ENCODE results near the gene CNTN1.

The CNTN1 gene

GRCh38 chr12:40832668-40833067 lies 140.4 kb downstream of the CNTN1 start (continued):
- no peak for TF ChIP-seq HOXA7 (CRISPR knock-in tag; IDR thresholded peaks at IDR 0.05; ENCODE audit: borderline replicate concordance)
- no peak for TF ChIP-seq ZBTB8A (tag by site-specific recombination; IDR thresholded peaks at IDR 0.05)
- TF ChIP-seq ZNF677 (tag by site-specific recombination; IDR thresholded peaks at IDR 0.05) = no peak

DNA sequence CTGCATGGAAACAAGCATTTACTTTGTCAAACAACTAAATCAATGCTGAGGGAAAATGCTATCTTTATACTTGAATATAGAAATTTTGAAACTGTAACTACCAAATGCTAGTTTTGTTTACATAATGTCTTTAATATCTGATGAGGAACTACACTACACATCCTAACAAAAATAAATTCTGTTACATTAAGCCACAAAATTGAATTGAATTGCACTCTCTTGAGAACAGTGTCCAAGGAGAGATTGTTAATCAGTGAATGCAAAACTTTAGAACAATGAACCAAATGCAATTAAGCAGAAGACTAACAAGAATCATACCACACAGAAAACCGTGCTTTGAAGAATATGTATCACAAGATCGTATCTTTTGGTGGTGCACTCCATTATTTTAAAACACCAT lies 141.6 kb downstream of the CNTN1 start:
- Histone ChIP-seq H3K36me3 (ENCODE audit: control insufficient read depth in 2 of 2, insufficient read depth in 1 of 2, low read length in 2 of 2) (no peaks in the 10 kb centered on the region), H3K9me3 (ENCODE audit: control insufficient read depth, insufficient read depth, low read depth, low read length) (no peaks in the 10 kb centered on the region), H3K4me1 (ENCODE audit: control insufficient read depth, insufficient read depth, low read length) (no peaks in the 10 kb centered on the region), H3K27ac (ENCODE audit: extremely low read depth, low read depth, low read length) (no peak overlapping the region), H3K4me3 (ENCODE audit: low read depth, low read length) (no peak overlapping the region)
- TF ChIP-seq ZEB2 (tag by site-specific recombination; IDR thresholded peaks at IDR 0.05) (no peak), ZNF416 (tag by site-specific recombination; IDR thresholded peaks at IDR 0.05) (no peak), ZNF664 (tag by site-specific recombination; IDR thresholded peaks at IDR 0.05) (no peak), MYNN (tag by site-specific recombination; IDR thresholded peaks at IDR 0.05; ENCODE audit: borderline replicate concordance) (no peak), HOXD13 (CRISPR knock-in tag; IDR thresholded peaks at IDR 0.05; ENCODE audit: borderline replicate concordance) (no peak), ZNF404 (tag by site-specific recombination; IDR thresholded peaks at IDR 0.05) (no peak)
- TF ChIP-seq, protein P1, sequence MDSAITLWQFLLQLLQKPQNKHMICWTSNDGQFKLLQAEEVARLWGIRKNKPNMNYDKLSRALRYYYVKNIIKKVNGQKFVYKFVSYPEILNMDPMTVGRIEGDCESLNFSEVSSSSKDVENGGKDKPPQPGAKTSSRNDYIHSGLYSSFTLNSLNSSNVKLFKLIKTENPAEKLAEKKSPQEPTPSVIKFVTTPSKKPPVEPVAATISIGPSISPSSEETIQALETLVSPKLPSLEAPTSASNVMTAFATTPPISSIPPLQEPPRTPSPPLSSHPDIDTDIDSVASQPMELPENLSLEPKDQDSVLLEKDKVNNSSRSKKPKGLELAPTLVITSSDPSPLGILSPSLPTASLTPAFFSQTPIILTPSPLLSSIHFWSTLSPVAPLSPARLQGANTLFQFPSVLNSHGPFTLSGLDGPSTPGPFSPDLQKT (IDR thresholded peaks at IDR 0.05; ENCODE audit: borderline replicate concordance, low read depth, low read length) = no peak
- TF ChIP-seq, protein P2, sequence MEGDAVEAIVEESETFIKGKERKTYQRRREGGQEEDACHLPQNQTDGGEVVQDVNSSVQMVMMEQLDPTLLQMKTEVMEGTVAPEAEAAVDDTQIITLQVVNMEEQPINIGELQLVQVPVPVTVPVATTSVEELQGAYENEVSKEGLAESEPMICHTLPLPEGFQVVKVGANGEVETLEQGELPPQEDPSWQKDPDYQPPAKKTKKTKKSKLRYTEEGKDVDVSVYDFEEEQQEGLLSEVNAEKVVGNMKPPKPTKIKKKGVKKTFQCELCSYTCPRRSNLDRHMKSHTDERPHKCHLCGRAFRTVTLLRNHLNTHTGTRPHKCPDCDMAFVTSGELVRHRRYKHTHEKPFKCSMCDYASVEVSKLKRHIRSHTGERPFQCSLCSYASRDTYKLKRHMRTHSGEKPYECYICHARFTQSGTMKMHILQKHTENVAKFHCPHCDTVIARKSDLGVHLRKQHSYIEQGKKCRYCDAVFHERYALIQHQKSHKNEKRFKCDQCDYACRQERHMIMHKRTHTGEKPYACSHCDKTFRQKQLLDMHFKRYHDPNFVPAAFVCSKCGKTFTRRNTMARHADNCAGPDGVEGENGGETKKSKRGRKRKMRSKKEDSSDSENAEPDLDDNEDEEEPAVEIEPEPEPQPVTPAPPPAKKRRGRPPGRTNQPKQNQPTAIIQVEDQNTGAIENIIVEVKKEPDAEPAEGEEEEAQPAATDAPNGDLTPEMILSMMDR (tag by site-specific recombination; IDR thresholded peaks at IDR 0.05) = no peak
- ChIA-PET POLR2A (no interaction called here), CTCF (interaction anchor here (0.6 kb wide), 1 partner anchor 13 kb away, joined by 3 read pairs; no protein-coding TSS in a partner anchor)

DNA sequence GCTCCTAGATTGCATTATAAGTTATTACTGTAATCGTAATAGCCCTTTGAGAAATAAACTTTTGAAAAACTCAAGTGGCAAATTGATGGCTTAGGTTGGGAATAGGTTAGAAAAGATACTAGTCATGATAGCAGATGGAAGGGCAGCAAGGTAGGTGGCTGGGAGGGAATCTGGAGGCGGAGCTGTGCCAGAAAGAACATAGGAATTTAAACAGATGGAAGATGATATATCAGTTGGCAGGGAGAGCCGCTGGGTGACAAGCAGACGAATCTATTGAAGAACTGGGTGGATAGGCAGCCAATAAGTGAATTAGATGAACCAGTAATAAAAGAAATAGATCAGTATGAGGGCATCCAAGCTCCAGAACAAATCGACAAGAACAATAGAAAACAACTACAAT lies 142.1 kb downstream of the CNTN1 start:
- no peak for TF ChIP-seq ZNF785 (tag by site-specific recombination; IDR thresholded peaks at IDR 0.05)
- TF ChIP-seq ZSCAN23 (tag by site-specific recombination; IDR thresholded peaks at IDR 0.05) = no peak
- no peak for TF ChIP-seq ZNF76 (tag by site-specific recombination; IDR thresholded peaks at IDR 0.05; ENCODE audit: borderline replicate concordance, low read depth)
- no peak for TF ChIP-seq ZNF274 (IDR thresholded peaks at IDR 0.05; ENCODE audit: low read length)
- TF ChIP-seq ZNF274 (tag by site-specific recombination; IDR thresholded peaks at IDR 0.05; ENCODE audit: borderline replicate concordance) = no peak
- TF ChIP-seq ZNF184 (tag by site-specific recombination; IDR thresholded peaks at IDR 0.05) = no peak
- no peak for TF ChIP-seq ZNF335 (tag by site-specific recombination; conservative IDR thresholded peaks at IDR 0.05)
- no peak for TF ChIP-seq BCL11B (tag by site-specific recombination; IDR thresholded peaks at IDR 0.05; ENCODE audit: low read depth)
- POLR2A ChIA-PET = no interaction called here
- Histone ChIP-seq H3K4me3 (ENCODE audit: low read depth, low read length) (no peak overlapping the region), H3K36me3 (ENCODE audit: control insufficient read depth in 2 of 2, insufficient read depth in 1 of 2, low read length in 2 of 2) (no peaks in the 10 kb centered on the region), H3K9me3 (ENCODE audit: control insufficient read depth, insufficient read depth, low read depth, low read length) (no peaks in the 10 kb centered on the region), H3K4me1 (ENCODE audit: control insufficient read depth, insufficient read depth, low read length) (no peaks in the 10 kb centered on the region), H3K27ac (ENCODE audit: extremely low read depth, low read depth, low read length) (no peak overlapping the region)
- CTCF ChIA-PET = interaction anchor here (0.6 kb wide), 1 partner anchor 13 kb away, joined by 3 read pairs; no protein-coding TSS in a partner anchor

- no peaks in the 10 kb centered on the region for H3K9me3 ChIP-seq (ENCODE audit: control insufficient read depth, insufficient read depth, low read depth, low read length)
- no peak overlapping the region for H3K27ac ChIP-seq (ENCODE audit: extremely low read depth, low read depth, low read length)
- no peaks in the 10 kb centered on the region; the same call in 1 of the 2 replicates for H3K4me1 ChIP-seq (ENCODE audit: control insufficient read depth, insufficient read depth, low read length)
- CTCF ChIA-PET = no interaction called here
- TF ChIP-seq, protein P3, sequence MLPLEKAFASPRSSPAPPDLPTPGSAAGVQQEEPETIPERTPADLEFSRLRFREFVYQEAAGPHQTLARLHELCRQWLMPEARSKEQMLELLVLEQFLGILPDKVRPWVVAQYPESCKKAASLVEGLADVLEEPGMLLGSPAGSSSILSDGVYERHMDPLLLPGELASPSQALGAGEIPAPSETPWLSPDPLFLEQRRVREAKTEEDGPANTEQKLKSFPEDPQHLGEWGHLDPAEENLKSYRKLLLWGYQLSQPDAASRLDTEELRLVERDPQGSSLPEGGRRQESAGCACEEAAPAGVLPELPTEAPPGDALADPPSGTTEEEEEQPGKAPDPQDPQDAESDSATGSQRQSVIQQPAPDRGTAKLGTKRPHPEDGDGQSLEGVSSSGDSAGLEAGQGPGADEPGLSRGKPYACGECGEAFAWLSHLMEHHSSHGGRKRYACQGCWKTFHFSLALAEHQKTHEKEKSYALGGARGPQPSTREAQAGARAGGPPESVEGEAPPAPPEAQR (tag by site-specific recombination; IDR thresholded peaks at IDR 0.05) = no peak
- POLR2A ChIA-PET = no interaction called here
- H3K36me3 ChIP-seq (ENCODE audit: control insufficient read depth in 2 of 2, insufficient read depth in 1 of 2, low read length in 2 of 2) = no peaks in the 10 kb centered on the region
- H3K4me3 ChIP-seq (ENCODE audit: low read depth, low read length) = no peak overlapping the region
These were observed 145.7 kb downstream of the CNTN1 start for GRCh38 chr12:40837891-40838429.

Data from HEK293 (cell line).